Ishikawa (cell line): ENCODE data around the gene RASGRP2.

Experiments
- CEBPB ChIP-seq: IDR thresholded peaks from 2 replicates; pipeline ENCODE4 v1.6.1; 2012
- CREB1 ChIP-seq: IDR thresholded peaks from 2 replicates; pipeline ENCODE4 v1.6.1; 2012; ENCODE audit warnings: low read depth
- EGR1 ChIP-seq: IDR thresholded peaks from 2 replicates; pipeline ENCODE4 v1.6.1; 2012
- EP300 ChIP-seq: IDR thresholded peaks from 2 replicates; pipeline ENCODE4 v1.6.1; 2012; ENCODE audit warnings: borderline replicate concordance
- FOXM1 ChIP-seq: IDR thresholded peaks from 2 replicates; pipeline ENCODE4 v1.6.1; 2012; ENCODE audit warnings: low read depth, borderline replicate concordance
- NFIC ChIP-seq: IDR thresholded peaks from 2 replicates; pipeline ENCODE4 v1.6.1; 2012
- RAD21 ChIP-seq: IDR thresholded peaks from 2 replicates; pipeline ENCODE4 v1.6.1; 2012; ENCODE audit warnings: low read depth
- TAF1 ChIP-seq: IDR thresholded peaks from 2 replicates; pipeline ENCODE4 v1.6.1; 2012; ENCODE audit warnings: low read depth, mild to moderate bottlenecking
- TCF12 ChIP-seq: IDR thresholded peaks from 2 replicates; pipeline ENCODE4 v1.6.1; 2012; ENCODE audit warnings: low read depth
- TEAD4 ChIP-seq: IDR thresholded peaks from 2 replicates; pipeline ENCODE4 v1.6.1; 2012
- YY1 ChIP-seq: IDR thresholded peaks from 2 replicates; pipeline ENCODE4 v1.6.1; 2012; ENCODE audit warnings: low read depth
- ZBTB7A ChIP-seq: IDR thresholded peaks from 2 replicates; pipeline ENCODE4 v1.6.1; 2012; ENCODE audit warnings: low read depth
- TF ChIP-seq, protein P1 (sequence below): IDR thresholded peaks from 2 replicates; pipeline ENCODE4 v1.6.1; 2012
- TF ChIP-seq, protein P2 (sequence below): IDR thresholded peaks from 2 replicates; pipeline ENCODE4 v1.6.1; 2012; ENCODE audit warnings: low read depth, mild to moderate bottlenecking
- TF ChIP-seq, protein P3 (sequence below): IDR thresholded peaks from 2 replicates; pipeline ENCODE4 v1.6.1; 2012

Gene RASGRP2

DNA sequence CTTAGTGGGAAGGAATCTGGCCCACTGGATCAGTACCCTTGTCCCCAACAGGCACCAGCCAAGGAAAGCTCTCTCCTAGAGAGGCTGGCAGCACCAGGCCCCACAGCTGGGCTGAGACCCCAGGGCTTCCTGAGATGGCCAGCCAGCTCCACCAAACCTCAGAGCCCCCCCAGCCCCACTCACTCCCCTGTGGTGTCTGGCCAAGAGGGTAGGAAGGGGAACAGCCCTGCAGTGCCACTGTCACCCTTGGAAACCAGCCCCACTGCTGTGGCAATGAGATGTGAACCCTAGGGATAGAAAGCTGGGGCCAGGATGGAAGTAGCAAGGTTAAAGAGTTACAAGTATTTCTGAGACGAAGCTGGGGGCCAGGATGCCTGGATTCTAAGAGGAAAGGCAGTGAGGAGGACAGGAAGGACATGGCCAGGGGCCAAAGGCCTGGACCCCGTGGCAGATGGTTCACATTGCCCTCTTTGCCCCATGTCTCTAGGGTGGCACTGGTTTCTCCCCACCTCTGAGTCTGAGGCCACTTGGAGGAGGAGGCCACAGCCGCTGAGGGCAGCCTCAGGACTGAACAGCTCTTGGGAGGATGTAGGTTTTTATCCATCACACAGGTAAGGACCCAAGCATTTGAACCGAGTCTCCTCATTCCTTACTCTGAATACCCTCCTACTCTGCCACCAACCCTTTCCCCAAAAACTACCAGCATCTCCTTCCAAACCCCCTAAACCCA, 49.8 kb downstream of the RASGRP2 start:
- TF ChIP-seq, protein P1, sequence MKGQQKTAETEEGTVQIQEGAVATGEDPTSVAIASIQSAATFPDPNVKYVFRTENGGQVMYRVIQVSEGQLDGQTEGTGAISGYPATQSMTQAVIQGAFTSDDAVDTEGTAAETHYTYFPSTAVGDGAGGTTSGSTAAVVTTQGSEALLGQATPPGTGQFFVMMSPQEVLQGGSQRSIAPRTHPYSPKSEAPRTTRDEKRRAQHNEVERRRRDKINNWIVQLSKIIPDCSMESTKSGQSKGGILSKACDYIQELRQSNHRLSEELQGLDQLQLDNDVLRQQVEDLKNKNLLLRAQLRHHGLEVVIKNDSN, result no peak
- TF ChIP-seq TAF1 (no peak), ZBTB7A (no peak), YY1 (no peak), EP300 (no peak), EGR1 (no peak), FOXM1 (no peak)
- TF ChIP-seq, protein P2, sequence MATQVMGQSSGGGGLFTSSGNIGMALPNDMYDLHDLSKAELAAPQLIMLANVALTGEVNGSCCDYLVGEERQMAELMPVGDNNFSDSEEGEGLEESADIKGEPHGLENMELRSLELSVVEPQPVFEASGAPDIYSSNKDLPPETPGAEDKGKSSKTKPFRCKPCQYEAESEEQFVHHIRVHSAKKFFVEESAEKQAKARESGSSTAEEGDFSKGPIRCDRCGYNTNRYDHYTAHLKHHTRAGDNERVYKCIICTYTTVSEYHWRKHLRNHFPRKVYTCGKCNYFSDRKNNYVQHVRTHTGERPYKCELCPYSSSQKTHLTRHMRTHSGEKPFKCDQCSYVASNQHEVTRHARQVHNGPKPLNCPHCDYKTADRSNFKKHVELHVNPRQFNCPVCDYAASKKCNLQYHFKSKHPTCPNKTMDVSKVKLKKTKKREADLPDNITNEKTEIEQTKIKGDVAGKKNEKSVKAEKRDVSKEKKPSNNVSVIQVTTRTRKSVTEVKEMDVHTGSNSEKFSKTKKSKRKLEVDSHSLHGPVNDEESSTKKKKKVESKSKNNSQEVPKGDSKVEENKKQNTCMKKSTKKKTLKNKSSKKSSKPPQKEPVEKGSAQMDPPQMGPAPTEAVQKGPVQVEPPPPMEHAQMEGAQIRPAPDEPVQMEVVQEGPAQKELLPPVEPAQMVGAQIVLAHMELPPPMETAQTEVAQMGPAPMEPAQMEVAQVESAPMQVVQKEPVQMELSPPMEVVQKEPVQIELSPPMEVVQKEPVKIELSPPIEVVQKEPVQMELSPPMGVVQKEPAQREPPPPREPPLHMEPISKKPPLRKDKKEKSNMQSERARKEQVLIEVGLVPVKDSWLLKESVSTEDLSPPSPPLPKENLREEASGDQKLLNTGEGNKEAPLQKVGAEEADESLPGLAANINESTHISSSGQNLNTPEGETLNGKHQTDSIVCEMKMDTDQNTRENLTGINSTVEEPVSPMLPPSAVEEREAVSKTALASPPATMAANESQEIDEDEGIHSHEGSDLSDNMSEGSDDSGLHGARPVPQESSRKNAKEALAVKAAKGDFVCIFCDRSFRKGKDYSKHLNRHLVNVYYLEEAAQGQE, result no peak

DNA sequence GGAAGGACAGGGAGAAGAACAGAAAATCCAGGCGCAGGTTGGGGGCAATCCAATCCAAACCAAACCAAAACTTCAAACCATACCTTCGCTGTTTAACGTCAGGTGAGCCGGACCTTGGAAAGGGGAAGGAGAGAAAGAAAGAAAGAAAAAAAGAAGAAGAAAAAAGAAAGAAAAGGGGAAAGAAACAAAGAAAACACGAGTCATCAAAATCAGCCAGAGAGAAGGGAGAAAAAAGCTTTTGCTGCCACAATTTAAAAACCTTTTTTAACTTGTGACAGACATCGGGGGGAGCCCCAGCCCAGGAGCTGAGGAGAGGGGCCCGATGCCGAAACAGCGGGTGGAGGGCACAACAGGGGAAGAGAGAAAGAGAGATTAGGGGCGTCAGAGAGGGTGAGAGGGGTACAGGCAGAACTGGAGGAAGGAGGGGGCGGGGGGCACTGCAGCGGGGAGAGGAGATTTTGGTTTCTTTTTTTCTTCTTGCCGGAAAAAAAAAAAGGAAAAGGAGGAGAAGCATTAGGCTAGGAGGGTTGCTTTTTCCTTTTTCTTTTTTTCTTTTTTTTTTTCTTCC, 51.1 kb downstream of the RASGRP2 start:
- TF ChIP-seq TAF1 (no peak), CREB1 (no peak), EGR1 (no peak), TEAD4 (no peak), NFIC (no peak), TCF12 (no peak), CEBPB (no peak), FOXM1 (no peak), EP300 (no peak), YY1 (no peak)
- TF ChIP-seq, protein P2, result no peak
- TF ChIP-seq, protein P1, result no peak

DNA sequence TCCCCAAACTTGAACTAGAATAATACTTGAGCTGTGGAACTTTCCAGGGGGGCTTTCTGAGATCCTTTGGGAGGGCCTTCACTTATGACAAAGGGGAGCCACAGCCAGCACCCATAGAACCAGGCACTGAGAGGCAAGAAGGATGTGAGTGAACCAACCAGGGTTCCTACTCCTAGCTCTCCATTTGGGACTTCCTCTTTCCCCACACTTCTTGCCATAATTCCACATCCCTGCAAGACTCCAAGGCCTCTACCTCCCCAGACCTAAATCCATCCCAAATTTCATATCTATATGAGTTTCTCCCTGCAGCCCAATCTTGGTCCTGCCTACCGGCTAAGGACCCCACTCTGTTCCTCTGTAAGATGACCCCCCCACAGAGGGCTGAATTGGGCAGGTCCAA, 52.4 kb downstream of the RASGRP2 start:
- TF ChIP-seq CEBPB (no peak), NFIC (no peak), FOXM1 (no peak), TEAD4 (no peak), CREB1 (no peak), TAF1 (no peak), TCF12 (no peak)
- TF ChIP-seq, protein P2, result no peak
- TF ChIP-seq, protein P3, sequence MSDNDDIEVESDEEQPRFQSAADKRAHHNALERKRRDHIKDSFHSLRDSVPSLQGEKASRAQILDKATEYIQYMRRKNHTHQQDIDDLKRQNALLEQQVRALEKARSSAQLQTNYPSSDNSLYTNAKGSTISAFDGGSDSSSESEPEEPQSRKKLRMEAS, result no peak

DNA sequence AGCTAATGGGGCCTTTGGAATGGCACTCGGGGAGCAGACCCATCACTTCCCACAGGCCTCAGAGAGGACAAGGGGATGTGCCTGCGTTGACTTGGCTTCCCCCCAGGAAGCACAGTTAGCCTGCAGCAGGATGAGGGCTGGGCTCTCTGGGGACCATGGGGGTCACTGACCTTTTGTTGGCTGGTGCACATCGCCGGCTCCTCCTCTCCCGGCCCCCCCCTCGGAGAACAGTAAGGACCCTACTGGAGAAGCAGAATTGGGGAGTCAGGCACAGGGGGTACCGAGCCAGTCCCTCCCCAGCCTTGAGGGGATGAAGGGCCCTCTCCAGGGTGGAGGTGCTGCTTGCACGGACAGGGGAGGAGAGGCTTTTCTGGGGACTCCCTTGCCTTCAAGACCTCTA, 53.7 kb downstream of the RASGRP2 start:
- TF ChIP-seq TCF12 (no peak), FOXM1 (no peak), EGR1 (no peak)

DNA sequence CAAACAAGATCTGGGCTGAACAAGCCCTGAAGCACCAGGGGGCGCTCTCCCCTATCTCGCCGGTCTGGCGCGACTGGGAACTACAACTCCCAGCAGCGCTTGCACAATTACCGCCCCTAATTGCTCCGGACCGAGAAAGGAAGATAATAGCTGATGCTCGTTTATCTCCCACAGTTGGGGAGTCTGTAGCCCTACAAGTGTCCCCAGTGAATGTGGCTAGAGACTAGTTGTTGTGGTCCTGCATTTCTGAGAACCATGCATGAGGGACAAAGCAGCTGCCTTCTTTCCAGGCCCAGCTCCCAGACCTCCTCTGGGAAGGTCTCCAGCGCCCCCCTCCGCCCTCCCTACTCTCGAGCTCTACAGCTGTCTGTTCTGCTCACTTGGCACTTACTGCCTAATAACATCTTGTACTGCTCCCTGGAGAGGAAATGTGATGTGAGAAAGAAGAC, 55.4 kb downstream of the RASGRP2 start:
- TF ChIP-seq EGR1 (no peak), EP300 (no peak), RAD21 (peak; percentile 80), CEBPB (peak; percentile 74), CREB1 (no peak), TCF12 (0 out of 2 replicates have a peak, but pooled peaks have one; percentile 35), YY1 (peak; percentile 60; the same call in 1 of the 2 replicates), TEAD4 (no peak)
